ENCODE measurements around the gene ZNF24. TPM values are rescaled to one million over a fixed set of nuclear protein-coding genes. Genes with fewer than 3 reads are reported as not detected.

Gene ZNF24
- total and polyA plus RNA-seq, 9 donors: 18.7 to 64.8 (median 48.1) TPM

DNA sequence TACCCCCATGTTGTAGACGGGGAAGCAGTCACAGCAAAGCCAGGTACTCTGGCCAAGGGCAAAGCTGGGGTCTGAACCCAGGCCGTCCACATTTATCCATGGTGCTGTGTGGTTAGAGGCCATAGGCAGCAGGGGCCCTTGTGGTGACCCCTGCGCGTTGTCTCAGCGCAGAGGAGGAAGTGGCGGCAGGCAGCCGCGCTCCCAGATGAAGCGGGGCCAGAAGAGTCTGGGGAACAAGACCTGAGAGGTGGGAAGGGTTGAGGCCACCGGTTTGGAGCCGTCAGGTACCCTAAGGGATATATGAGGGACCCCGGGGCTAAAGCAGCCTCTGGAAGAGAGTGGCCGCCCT, 32.1 kb upstream of the ZNF24 start:
- no peak overlapping the region for H3K27ac ChIP-seq
- no peaks in the 10 kb centered on the region for H3K36me3 ChIP-seq
- peak in 2 of 5 donors; percentile 21 to 33 for DNase-seq
- H3K4me1 ChIP-seq (ENCODE audit: insufficient read depth): peaks cover 3% of the 10 kb centered on the region
- 35 to 48% (median 35%) methylated on average over 13 of the region's 13 CpGs for WGBS, 3 donors
- H3K4me3 ChIP-seq: peak overlapping the region; percentile 78
- intact Hi-C loops (cut with DNase I): no loop called here
- no peaks in the 10 kb centered on the region for H3K9me3 ChIP-seq
- no peaks in the 10 kb centered on the region for H3K27me3 ChIP-seq
- TF ChIP-seq EP300 (IDR thresholded peaks at IDR 0.05): no peak
- no peak for TF ChIP-seq POLR2A (IDR thresholded peaks at IDR 0.05)
- TF ChIP-seq, protein P1, sequence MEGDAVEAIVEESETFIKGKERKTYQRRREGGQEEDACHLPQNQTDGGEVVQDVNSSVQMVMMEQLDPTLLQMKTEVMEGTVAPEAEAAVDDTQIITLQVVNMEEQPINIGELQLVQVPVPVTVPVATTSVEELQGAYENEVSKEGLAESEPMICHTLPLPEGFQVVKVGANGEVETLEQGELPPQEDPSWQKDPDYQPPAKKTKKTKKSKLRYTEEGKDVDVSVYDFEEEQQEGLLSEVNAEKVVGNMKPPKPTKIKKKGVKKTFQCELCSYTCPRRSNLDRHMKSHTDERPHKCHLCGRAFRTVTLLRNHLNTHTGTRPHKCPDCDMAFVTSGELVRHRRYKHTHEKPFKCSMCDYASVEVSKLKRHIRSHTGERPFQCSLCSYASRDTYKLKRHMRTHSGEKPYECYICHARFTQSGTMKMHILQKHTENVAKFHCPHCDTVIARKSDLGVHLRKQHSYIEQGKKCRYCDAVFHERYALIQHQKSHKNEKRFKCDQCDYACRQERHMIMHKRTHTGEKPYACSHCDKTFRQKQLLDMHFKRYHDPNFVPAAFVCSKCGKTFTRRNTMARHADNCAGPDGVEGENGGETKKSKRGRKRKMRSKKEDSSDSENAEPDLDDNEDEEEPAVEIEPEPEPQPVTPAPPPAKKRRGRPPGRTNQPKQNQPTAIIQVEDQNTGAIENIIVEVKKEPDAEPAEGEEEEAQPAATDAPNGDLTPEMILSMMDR (IDR thresholded peaks at IDR 0.05): no peak

DNA sequence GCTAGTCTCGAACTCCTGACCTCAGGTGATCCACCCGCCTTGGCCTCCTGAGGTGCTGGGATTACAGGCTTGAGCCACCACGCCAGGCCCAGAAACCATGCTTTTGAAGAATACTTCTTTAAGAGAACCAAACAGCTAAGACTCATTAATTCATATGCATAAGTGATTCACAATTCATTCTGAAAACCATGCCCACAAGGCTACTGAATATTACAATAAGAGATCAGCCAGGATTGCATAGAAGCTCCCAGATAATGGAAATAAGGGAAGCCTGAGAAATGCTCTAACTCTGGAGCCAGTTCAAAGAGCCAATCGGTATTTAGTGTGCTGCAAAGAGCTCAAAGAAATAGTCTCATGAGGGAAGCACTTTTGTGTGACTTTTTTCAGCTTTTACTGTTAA, 30.5 kb upstream of the ZNF24 start:
- no peaks in the 10 kb centered on the region for H3K9me3 ChIP-seq
- H3K4me1 ChIP-seq (ENCODE audit: insufficient read depth): peaks cover 3% of the 10 kb centered on the region
- H3K27me3 ChIP-seq: no peaks in the 10 kb centered on the region
- H3K27ac ChIP-seq: no peak overlapping the region
- TF ChIP-seq POLR2A (IDR thresholded peaks at IDR 0.05) (no peak), EP300 (IDR thresholded peaks at IDR 0.05) (no peak)
- TF ChIP-seq, protein P1 (IDR thresholded peaks at IDR 0.05): no peak
- intact Hi-C loops (cut with DNase I): no loop called here
- DNase-seq: no peak
- WGBS, 3 donors: 85 to 91% (median 86%) methylated on average over 4 of the region's 4 CpGs
- H3K36me3 ChIP-seq: no peaks in the 10 kb centered on the region
- no peak overlapping the region for H3K4me3 ChIP-seq

DNA sequence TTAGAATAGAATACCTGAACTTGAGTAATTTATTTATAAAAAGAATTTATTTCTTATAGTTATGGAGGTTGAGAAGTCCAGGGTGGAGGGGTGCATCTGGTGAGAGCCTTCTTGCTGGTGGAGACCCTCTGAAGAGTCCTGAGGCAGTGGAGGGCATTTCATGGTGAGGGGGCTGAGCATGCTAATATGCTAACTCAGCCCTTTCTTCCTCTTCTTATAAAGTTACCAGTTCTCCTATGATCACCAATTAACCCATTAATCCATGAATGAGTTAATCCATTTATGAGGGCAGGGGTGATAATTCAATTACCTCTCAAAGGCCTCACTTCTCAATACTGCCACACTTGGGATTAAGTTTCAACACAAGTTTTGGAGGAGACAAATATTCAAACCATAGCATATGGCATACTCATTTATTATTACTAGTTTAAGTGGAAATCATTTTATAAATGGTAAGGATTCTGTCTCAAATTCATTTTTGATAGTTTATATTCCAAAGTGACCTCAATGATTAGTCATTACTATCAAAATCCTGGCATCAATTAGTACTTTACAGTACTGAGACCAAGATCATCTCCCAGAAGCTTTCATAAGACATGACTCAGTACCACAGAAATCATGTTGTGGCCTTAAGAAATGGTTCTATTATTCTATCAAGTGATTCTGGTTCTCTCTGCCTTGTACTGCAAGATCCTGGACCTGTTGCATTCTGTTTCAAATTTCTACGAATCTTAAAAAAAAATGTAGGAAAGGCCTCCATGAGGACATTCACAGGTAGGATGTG, 27.4 kb upstream of the ZNF24 start:
- WGBS, 3 donors: 88 to 96% (median 92%) methylated on average over 1 of the region's 1 CpG
- no peak for DNase-seq
- TF ChIP-seq EP300 (IDR thresholded peaks at IDR 0.05) (no peak), POLR2A (IDR thresholded peaks at IDR 0.05) (no peak)
- TF ChIP-seq, protein P1 (IDR thresholded peaks at IDR 0.05): no peak
- no peaks in the 10 kb centered on the region for H3K9me3 ChIP-seq
- no peak overlapping the region for H3K4me3 ChIP-seq
- no peaks in the 10 kb centered on the region for H3K27me3 ChIP-seq
- peaks cover 2% of the 10 kb centered on the region for H3K4me1 ChIP-seq (ENCODE audit: insufficient read depth)
- H3K36me3 ChIP-seq: no peaks in the 10 kb centered on the region
- no peak overlapping the region for H3K27ac ChIP-seq
- intact Hi-C loops (cut with DNase I): no loop called here

DNA sequence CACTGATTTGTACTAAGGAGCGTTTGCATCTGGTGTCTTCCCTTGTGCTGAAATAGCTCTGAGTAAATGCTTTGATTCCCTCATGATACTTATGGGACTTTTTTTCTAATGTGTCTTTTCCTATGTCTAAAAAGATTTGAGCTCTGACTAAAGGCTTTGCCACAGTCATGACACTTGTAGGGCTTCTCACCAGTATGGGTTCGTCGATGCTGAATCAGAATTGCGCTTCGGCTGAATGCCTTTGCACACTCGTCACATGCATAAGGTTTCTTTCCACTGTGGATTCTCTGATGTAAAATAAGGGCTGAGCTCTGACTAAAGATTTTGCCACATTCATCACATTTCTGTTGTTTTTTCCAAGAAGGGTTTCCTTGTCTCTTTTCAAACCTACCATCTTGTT, 24.9 kb upstream of the ZNF24 start:
- Histone ChIP-seq H3K27ac (no peak overlapping the region), H3K9me3 (no peaks in the 10 kb centered on the region), H3K4me3 (no peak overlapping the region), H3K36me3 (no peaks in the 10 kb centered on the region), H3K4me1 (ENCODE audit: insufficient read depth) (no peaks in the 10 kb centered on the region), H3K27me3 (no peaks in the 10 kb centered on the region)
- no peak for TF ChIP-seq EP300 (IDR thresholded peaks at IDR 0.05)
- TF ChIP-seq POLR2A (IDR thresholded peaks at IDR 0.05): no peak
- TF ChIP-seq, protein P1 (IDR thresholded peaks at IDR 0.05): no peak
- no peak for DNase-seq
- 92 to 96% (median 94%) methylated on average over 6 of the region's 6 CpGs for WGBS, 3 donors
- intact Hi-C loops (cut with DNase I): no loop called here

Data from ovary (tissue), 9 donors.